T1000 (cell line): ENCODE measurements around the gene LILRB3.
"Not testable (repeated sequence)": the region's sequence is repeated elsewhere in the genome, so short reads cannot be mapped to it uniquely, and the experiment has no call there.

Source experiments
- DNase-seq: peaks from one replicate; lab custom pipeline; 2025; ENCODE audit warnings: mixed read lengths; lab: John Stamatoyannopoulos, UW

Gene LILRB3

DNA sequence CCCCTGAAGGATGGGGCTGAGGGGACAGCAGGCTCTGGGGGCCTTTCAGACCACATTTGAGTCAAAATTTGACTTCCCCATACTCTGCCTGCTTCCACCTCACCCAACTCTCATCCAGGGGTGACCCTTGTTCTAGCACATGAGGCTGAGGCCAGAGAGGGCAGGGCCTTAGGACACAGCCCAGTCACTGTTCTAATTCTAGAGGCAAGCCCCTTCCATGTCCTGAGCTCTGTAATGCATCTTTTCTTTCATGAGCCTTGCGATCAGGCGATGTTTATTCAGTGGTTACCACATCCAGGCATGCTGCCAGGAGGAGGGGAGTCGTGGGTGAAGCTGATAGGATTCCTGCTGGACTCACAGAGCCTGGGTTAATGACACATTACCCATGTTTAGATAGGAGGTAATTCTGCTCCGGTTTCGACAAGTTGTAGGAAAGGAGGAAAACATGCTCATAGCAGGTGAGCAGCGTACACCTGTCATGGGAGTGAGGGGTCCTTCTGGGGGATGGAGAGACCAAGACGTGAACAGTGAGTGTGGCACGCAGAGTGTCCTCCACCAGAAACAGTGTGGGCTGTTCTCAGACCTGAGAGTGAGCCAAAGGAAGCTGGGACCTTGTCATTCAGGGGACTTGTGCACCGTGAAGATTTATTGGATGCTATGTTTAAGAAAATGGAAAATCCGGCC is 12.9 kb downstream of the LILRB3 start:
- DNase-seq, result peak; percentile 88

DNA sequence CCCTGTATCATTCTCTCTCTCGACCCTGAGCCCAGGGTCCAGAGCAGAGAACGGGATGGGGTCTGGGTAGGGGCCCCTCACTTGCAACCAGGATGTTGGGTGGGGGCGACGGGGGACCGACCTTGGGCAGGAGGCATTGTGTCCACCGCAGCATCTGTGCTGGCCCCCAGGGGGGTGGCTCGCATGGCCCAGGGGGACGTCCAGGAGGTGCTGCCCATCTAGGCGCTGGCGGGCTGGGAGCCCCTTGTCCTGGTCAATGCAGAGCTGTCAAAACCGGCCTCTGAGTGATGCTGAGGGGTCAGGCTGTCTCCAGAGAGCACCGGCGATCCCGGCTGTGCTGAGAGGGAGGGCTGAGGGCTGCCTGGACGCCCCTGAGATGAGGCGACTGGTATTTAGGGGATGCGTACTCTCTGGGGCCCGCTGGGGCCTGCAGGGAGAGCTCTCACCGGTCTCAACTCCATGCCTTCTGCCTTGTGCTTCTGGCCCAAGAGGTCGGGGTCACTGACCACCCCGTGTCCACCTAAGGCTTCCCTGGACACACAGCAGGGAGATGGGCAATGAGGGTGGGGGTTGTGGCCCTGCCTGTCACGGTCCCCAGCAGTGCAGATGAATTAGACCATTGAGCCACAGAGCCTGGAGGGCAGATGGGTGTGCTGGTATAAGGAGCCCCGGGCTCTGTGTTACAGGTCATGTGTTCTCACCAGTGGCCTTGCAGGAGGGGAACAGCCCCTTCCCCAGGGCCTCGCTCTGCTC is 13.6 kb downstream of the LILRB3 start:
- DNase-seq, result no peak

DNA sequence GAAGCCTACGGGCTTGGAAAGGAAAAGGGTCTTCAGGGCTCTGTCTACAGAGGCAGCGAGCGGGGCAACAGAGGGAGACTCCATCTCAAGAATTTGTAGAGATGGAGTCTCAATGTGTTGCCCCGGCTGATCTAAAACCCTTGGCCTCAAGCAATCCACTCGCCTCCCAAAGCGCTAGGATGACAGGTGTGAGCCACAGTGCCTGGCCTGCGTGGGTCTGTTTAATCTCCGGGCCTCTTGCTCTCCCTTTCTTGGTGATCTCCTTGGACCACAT is 14.1 kb downstream of the LILRB3 start:
- DNase-seq, result no peak

DNA sequence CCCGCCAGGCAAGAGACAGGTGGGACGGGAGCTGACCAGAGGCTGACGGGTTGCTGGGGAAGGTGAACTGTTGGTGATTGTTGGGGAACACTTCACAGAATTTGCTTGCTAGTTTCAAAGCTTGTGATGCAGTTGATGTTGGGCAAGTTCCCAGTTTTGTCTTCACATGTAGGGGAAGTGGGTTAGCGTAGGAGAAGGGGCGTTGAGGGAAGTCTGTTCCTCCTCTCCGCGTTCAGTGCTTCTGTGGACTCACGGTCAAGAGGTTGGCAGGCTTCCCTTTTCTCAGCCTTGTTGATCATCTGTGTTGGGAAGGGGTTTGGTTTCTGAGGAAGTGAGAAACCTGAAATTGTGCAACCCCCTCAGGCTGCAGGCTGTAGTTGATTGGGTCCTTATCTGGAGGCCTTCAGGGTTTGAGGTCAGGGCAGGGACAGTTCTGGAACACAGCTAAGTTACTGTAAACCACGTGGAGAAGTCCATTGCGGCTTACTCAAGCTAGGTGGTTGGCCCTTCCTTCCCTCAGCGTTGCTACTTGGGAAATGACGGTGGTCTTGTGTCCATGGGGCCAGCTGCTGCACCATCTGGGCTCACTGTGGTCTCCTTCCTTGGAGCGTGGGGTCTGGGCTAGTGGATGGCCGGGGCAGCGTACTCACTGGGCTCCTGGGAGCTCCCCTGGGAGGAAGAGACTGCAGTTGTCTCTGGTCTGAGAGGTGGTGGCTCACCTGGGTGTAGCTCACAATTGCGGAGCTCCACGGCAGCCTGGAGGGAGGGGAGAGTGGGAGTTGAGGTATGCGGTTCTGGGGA is 14.6 kb downstream of the LILRB3 start:
- no peak for DNase-seq

DNA sequence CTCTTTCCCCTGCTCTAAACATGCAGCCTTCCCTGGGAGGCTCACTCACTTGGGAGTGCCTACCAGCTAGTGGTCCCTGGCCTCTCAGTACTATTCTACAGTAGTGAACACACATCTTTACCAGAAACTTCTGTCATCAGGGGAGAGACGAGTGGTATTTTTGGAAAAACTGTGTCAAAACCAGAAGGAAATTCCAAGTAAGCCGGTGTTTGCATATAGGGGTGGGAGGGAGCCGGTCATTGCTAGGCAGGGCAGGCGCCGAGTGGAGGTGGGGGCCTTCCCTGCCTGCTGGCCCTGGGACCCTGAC is 15.2 kb downstream of the LILRB3 start:
- DNase-seq, result no peak

DNA sequence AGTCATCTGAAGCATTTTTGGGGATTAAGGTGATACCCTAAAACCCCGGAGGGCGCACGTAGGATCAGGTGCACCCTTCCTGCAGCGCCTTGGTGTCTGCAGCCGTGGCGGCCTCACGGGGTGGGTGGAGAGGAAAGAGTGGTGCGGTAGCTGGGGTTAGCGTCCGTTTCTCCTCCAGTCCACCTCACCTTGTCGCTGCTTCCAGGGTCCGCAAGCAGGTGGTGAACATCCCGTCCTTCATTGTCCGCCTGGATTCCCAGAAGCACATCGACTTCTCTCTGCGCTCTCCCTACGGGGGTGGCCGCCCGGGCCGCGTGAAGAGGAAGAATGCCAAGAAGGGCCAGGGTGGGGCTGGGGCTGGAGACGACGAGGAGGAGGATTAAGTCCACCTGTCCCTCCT is 15.6 kb downstream of the LILRB3 start:
- not testable (repeated sequence) for DNase-seq

DNA sequence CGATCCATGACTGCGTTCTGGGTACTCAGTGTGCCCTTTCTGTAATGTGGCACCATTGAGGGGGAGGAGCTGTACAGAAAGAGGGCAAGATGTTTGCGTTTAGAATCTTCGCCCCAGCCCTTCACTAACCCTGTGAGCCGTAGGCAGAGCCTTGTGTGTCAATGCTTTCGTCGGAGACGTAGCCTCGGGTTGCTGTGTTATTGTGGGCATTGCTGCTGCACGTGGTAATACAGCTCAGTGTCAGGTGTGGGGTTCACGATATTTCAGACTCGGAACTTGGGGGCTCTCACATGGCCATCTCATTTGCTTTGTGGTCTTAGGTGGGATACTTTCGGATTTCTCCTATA is 16.0 kb downstream of the LILRB3 start:
- DNase-seq, result no peak

DNA sequence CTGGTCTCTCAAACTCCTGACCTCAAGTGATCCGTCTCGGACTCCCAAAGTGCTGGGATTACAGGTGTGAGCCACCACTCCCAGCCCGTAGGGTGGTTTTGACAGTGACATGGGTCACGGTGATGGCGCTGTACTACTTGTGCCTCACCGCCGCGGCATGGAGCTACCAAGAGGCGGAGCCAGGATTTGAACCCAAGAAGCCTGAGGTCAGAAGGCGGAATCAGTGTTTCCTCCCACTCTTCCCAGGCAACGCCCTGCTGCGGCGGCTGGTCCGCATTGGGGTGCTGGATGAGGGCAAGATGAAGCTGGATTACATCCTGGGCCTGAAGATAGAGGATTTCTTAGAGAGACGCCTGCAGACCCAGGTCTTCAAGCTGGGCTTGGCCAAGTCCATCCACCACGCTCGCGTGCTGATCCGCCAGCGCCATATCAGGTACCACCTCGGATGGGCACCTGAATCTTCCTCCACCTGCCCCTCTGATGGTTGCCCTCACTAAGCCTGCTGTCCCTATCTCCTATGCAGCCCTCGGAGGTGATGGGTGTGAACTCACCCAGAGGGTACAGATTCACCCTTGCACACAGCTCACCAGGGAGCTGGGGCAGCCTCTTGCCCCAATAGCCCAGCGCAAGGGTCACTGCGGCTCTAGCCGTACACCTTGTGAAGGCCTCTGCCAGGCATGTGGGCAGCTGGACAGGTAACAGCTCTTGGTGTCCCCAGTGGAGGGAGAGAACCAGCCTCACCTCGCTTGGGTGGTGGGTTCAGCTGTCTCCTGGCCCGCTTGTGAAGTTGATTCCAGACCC is 16.6 kb downstream of the LILRB3 start:
- no peak for DNase-seq

DNA sequence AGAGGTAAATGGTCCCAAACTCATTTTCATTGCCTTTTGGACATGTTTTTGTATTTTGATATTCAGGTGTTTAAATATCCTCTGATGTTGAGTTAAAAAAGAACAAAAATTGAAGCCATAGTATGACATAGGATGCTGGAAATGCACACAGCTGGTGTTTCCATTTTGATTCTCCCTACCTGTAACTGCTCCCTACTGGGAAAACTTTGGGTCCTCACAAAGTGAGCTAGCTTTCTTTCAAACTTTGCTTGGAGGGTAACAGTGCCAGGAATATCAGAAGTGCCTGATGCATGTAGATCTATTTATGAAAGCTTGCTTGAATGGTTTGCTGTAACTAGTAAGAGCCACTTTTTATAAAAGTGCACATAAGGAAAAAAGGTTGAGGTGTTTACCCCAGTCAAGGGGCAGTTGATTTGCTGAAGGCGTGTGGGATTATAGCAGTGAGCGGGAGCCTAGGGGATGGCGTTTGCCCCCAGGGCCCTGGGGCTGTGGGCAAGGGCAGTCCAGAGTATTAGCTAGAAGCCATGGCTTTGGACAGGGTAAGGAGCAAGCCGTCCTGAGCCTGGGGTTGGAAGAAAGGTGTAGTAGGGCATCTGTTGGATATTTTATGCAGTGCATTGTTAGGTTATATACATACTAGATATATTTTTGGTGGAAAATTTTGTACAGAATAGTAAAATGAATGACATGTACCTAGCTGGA is 17.9 kb downstream of the LILRB3 start:
- DNase-seq, result no peak

DNA sequence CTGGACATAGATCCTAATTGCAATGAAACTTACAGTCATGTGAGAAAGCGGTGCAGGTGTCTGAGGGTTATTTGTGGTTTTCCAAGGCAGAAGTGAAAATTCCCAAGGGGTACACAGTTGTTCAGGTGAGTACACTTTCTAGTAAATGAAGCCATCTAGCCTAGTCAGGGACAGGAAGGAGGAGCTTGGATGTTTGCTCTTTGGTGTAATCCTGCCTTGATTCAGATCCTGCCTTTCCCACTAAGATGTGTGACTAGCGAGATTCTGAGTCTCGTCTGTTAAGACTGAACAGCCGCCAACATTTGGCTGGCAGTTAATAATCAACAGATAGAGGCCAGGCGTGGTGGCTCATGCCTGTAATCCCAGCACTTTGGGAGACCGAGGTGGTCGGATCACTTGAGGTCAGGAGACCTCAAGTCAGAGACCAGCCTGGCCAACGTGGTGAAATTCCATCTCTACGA is 19.6 kb downstream of the LILRB3 start:
- no peak for DNase-seq

DNA sequence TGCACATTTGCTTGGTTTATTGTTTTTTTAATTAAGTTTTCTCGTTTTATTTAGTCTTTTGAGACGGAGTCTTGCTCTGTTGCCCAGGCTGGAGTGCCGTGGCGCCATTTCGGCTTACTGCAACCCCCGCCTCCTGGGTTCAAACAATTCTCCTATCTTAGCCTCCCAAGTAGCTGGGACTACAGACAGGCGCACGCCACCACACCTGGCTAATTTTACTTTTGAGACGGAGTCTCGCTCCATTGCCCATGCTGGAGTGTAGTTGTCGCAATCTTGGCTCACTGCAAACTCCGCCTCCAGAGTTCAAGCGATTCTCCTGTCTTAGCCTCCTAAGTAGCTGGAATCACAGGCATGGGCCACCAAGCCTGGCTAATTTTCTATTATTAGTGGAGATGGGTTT is 20.8 kb downstream of the LILRB3 start:
- no peak for DNase-seq

DNA sequence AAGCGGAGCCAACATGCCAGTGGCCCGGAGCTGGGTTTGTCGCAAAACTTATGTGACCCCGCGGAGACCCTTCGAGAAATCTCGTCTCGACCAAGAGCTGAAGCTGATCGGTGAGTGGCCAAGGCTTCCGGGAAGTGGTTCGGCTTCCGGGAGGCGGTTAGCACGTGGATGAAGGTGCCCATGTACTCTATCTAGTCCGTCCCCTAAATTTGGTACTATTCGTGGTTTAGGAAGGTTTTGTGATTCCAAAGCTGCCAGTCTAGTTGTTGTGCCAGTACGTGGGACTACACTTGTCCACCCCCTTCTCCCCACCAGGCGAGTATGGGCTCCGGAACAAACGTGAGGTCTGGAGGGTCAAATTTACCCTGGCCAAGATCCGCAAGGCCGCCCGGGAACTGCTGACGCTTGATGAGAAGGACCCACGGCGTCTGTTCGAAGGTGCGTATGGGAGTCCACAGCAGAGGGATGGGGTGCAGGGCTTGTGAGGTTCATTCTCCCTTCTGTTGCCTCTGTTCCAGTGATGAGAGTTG is 21.6 kb downstream of the LILRB3 start:
- DNase-seq, result no peak

DNA sequence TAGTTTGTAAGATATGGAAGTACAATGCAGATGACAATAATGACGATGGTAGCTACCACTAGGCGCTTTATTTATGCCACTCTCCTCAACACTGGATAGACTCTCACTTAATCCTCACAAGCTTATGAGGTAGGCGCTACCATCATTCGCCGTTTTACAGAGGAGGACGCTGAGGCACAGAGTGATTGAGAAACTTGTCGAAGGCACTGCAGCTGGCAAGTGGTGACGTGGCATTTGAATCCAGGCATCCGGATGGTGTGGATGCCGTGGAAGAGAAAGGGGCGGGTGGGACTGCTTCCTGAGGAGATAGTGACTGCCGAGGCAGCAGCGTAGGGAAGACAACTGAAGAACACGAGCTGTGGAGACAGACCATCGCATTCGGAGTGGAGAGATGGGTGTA is 23.4 kb downstream of the LILRB3 start:
- DNase-seq, result no peak

DNA sequence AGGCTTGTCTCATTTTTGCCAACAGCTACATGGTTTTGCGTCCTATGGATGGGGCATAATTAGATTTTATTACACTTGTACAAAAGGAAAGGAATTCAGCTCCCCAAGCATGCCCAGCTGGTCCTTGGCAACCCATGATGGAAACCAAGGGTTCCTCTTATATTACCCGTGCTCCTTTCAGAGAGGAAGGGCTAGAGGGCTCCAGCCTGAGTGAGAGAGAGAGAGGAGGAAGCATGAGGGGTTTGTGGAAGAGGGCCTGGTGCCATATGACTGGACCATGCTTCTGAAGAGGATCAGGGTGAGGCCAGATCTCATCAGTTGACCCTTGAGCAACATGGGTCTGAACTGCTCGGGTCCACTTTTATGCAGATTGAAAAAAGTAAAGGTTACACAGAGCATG is 25.7 kb downstream of the LILRB3 start:
- no peak for DNase-seq

DNA sequence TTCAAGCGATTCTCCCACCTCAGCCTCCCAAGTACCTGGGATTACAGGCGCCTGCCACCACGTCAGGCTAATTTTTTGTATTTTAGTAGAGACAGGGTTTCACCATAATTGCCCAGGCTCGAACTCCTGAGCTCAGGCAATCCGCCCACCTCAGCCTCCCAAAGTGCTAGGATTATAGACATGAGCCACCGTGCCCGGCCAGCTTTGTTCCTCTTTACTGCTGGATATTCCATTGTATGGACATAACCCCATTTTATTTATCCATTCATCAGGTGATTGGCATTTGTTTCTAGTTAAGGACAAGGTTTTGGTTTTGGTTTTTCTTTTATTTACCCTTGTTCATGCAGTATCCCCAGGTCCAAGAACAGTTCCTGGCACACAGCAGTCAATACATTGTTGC is 26.3 kb downstream of the LILRB3 start:
- no peak for DNase-seq

DNA sequence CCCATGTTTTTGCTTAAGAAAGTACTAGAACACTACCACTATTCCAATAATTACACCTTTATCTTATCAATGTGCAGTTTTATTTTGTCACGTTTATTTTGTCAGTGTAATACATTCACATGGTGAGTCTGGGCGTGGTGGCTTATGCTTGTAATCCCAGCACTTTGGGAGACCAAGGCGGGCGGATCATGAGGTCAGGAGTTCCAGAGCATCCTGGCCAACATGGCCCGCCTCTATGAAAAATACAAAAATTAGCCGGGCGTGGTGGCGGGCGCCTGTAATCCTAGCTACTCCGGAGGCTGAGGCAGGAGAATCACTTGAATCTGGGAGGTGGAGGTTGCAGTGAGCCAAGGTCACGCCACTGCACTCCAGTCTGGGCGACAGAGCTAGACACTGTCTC is 28.3 kb downstream of the LILRB3 start:
- not testable (repeated sequence) for DNase-seq

DNA sequence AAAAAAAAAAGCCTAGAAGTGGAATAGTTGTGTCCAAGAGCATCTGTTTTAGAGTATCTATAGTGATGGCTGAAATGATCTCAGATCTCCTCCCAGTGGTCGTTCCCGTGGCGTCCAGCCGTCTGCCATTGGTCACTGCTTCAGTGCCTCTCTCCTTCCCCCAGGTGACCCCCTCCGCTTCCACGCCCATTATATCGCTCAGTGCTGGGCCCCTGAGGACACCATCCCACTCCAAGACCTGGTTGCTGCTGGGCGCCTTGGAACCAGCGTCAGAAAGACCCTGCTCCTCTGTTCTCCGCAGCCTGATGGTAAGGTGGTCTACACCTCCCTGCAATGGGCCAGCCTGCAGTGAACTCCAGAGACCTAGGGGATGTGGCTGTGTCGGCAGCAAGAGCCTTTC is 29.8 kb downstream of the LILRB3 start:
- no peak for DNase-seq

DNA sequence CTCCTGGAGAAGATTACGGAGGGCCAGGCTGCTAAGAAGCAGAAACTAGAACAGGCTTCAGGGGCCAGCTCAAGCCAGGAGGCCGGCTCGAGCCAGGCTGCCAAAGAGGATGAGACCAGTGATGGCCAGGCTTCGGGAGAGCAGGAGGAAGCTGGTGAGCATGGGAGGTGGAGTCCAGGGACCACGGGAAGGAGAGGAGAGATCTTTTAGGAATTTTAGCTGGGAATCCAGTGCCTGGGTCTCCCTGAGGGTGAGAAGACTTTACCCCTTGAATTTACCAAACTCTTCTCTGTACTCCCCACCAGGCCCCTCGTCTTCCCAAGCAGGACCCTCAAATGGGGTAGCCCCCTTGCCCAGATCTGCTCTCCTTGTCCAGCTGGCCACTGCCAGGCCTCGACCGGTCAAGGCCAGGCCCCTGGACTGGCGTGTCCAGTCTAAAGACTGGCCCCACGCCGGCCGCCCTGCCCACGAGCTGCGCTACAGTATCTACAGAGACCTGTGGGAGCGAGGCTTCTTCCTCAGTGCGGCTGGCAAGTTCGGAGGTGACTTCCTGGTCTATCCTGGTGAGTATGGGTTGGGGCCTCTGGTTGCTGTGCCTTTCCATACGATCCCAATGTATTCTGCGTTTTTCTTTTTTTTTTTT is 30.9 kb downstream of the LILRB3 start:
- DNase-seq, result no peak

DNA sequence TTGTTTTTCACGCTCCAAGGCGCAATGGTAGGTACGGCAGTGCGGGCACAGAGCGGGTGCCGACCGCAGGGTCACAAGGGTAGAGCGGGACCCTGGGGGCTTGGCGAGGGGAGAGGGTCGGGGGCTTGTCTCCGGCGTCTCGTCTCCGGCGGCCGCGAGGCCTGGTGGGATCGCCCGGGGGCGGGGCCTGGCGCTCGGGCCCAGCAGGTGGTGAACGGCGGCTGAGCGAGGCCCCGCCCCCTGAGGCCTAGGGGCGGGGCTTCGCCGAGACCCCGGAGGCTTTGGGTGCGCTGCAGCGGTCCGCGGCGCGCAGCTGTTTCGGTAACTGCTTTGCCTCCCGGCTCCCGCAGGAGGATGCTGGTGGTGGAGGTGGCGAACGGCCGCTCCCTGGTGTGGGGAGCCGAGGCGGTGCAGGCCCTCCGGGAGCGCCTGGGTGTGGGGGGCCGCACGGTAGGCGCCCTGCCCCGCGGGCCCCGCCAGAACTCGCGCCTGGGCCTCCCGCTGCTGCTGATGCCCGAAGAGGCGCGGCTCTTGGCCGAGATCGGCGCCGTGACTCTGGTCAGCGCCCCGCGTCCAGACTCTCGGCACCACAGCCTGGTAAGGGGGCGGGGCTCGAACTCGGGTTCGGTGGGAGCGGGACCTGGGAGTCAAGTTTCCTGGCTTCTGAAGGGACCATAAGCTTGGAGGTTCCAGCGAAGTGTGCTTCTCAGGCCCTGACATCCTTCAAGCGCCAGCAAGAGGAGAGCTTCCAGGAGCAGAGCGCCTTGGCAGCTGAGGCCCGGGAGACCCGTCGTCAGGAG is 31.6 kb downstream of the LILRB3 start, which contains the start of gene TSEN34:
Gene TSEN34 (plus strand): TSS at position 298 of the 800 bp plus-strand sequence. CDS start 57 bp downstream, at position 355.
- peak; percentile 91 for DNase-seq

DNA sequence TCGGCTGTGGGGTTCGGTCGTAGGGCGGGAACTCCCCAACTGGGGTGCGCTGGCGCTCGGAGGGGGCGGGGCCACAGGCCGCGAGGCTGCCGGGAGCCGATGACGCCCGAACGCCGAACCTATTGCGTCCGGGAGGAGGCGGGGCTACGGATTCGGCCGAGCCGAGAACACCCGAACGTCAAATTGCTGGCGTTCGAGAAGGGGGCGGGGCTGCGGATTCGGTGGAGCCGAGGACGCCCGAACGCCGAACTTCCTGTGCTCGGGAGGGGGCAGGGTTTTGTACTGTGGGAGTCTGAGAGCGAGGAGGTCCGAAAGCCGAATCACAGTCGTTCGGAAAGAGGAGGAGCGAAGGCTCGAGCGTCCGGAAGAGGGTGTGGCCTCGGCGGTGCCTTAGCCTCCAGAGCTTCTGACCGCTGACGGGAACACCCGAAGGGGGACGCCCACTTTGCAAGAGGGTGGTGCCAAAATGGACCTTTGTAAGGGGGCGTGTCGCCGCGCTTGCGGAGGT is 32.2 kb downstream of the LILRB3 start:
- DNase-seq, result peak; percentile 98
